Measurements from ENCODE around the gene GJA5. TPM values are rescaled to one million over a fixed set of nuclear protein-coding genes. Genes with fewer than 3 reads are reported as not detected.

The GJA5 gene
- total and polyA plus RNA-seq, 2 donors (not counting 3 experiments of a cell fraction or from before 2014, with no cell fraction given), result 0.55 to 5.9 TPM

DNA sequence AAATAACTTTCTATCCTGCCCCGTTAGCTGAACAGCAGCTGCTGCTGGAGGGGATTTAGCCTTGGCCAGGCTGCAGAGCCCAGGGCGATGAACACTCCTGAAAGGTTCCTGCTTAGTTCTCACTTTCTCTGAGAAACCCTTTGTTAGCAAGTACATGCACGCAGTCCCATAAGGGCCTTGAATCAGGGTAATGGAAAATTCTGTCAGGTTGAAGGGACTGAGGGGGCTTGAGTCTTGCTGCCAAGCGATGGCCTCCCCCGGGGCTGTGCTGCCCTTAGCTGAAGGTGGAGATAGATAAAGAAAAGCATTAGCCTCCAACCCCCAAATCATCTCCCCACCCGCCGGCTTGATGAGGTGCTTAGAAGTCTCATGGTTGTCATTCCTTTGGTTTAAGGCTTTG is 7.9 kb downstream of the GJA5 start:
- dilution Hi-C loops (cut with MboI; ENCODE audit: extremely low pct_ligation_motif_present, low sequenced_read_pairs), result no loop called here
- no peak for TF ChIP-seq GATA2 (IDR thresholded peaks at IDR 0.05; ENCODE audit: insufficient read depth, insufficient read length, low read depth, low read length)
- TF ChIP-seq, protein P1, sequence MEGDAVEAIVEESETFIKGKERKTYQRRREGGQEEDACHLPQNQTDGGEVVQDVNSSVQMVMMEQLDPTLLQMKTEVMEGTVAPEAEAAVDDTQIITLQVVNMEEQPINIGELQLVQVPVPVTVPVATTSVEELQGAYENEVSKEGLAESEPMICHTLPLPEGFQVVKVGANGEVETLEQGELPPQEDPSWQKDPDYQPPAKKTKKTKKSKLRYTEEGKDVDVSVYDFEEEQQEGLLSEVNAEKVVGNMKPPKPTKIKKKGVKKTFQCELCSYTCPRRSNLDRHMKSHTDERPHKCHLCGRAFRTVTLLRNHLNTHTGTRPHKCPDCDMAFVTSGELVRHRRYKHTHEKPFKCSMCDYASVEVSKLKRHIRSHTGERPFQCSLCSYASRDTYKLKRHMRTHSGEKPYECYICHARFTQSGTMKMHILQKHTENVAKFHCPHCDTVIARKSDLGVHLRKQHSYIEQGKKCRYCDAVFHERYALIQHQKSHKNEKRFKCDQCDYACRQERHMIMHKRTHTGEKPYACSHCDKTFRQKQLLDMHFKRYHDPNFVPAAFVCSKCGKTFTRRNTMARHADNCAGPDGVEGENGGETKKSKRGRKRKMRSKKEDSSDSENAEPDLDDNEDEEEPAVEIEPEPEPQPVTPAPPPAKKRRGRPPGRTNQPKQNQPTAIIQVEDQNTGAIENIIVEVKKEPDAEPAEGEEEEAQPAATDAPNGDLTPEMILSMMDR (IDR thresholded peaks at IDR 0.05; ENCODE audit: extremely low read depth in 1 of 2, insufficient read depth in 1 of 2, low read depth in 1 of 2, low read length in 2 of 2), result no peak
- TF ChIP-seq JUN (IDR thresholded peaks at IDR 0.05; ENCODE audit: borderline replicate concordance, insufficient read depth, insufficient read length, low read depth), result no peak
- TF ChIP-seq, protein P2, sequence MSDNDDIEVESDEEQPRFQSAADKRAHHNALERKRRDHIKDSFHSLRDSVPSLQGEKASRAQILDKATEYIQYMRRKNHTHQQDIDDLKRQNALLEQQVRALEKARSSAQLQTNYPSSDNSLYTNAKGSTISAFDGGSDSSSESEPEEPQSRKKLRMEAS (IDR thresholded peaks at IDR 0.05; ENCODE audit: insufficient read depth, insufficient read length), result no peak
- no peak for TF ChIP-seq POLR2A (IDR thresholded peaks at IDR 0.05; ENCODE audit: low read depth, low read length)
- TF ChIP-seq EZH2 (IDR thresholded peaks at IDR 0.05; ENCODE audit: borderline replicate concordance, low read depth, low read length, severe bottlenecking), result no peak
- no peak for TF ChIP-seq POLR2AphosphoS5 (IDR thresholded peaks at IDR 0.05; ENCODE audit: insufficient read depth, low read depth, low read length)
- no peak for TF ChIP-seq MYC (IDR thresholded peaks at IDR 0.05; ENCODE audit: low read depth, low read length)
- no peak for TF ChIP-seq FOS (IDR thresholded peaks at IDR 0.05; ENCODE audit: borderline replicate concordance, insufficient read depth, low read length)
- Histone ChIP-seq H4K20me1 (replicated peaks; ENCODE audit: control insufficient read depth, extremely low read depth, insufficient read depth, low read length) (no peaks in the 10 kb centered on the region), H3K79me2 (ENCODE audit: control insufficient read depth, insufficient read depth, low read length) (no peaks in the 10 kb centered on the region), H2AFZ (ENCODE audit: low read depth, low read length) (no peak overlapping the region), H3K4me3 (replicated peaks in 1 of 3; ENCODE audit: insufficient read depth in 1 of 3, low read depth in 1 of 3, low read length in 3 of 3) (no peak overlapping the region), H3K4me1 (ENCODE audit: control insufficient read depth, extremely low read depth, insufficient read depth, low read length) (no peaks in the 10 kb centered on the region), H3K27ac (ENCODE audit: insufficient read depth, low read depth, low read length) (no peak overlapping the region), H3K36me3 (ENCODE audit: control insufficient read depth in 2 of 2, extremely low read depth in 1 of 2, insufficient read depth in 2 of 2, low read length in 2 of 2) (no peaks in the 10 kb centered on the region), H3K9ac (replicated peaks; ENCODE audit: extremely low read depth, insufficient read depth, low read length) (no peak overlapping the region), H3K9me1 (replicated peaks; ENCODE audit: control insufficient read depth, extremely low read depth, insufficient read depth, low read length) (no peaks in the 10 kb centered on the region), H3K4me2 (ENCODE audit: insufficient read depth, low read length) (no peak overlapping the region), H3K9me3 (replicated peaks; ENCODE audit: control insufficient read depth, insufficient read depth, low read length) (no peaks in the 10 kb centered on the region), H3K27me3 (ENCODE audit: control insufficient read depth in 2 of 2, insufficient read depth in 2 of 2, low read length in 2 of 2) (no peaks in the 10 kb centered on the region)
- FAIRE-seq, result no peak
- ChIA-PET POLR2A (no interaction called here), CTCF (interaction anchor here (1.0 to 1.2 kb wide), 2 partner anchors 137 to 140 kb away, joined by 3 to 4 read pairs; no protein-coding TSS in a partner anchor)
- no TSS peak for BruUV-seq (replicated peaks)
- intact Hi-C loops (cut with micrococcal nuclease), result no loop called here
- no peak for DNase-seq (ENCODE audit: low read depth, low spot score)
